ENCODE results near the gene SNTB2.
"Not testable (repeated sequence)": the region's sequence is repeated elsewhere in the genome, so short reads cannot be mapped to it uniquely, and the experiment has no call there.

SNTB2 gene

DNA sequence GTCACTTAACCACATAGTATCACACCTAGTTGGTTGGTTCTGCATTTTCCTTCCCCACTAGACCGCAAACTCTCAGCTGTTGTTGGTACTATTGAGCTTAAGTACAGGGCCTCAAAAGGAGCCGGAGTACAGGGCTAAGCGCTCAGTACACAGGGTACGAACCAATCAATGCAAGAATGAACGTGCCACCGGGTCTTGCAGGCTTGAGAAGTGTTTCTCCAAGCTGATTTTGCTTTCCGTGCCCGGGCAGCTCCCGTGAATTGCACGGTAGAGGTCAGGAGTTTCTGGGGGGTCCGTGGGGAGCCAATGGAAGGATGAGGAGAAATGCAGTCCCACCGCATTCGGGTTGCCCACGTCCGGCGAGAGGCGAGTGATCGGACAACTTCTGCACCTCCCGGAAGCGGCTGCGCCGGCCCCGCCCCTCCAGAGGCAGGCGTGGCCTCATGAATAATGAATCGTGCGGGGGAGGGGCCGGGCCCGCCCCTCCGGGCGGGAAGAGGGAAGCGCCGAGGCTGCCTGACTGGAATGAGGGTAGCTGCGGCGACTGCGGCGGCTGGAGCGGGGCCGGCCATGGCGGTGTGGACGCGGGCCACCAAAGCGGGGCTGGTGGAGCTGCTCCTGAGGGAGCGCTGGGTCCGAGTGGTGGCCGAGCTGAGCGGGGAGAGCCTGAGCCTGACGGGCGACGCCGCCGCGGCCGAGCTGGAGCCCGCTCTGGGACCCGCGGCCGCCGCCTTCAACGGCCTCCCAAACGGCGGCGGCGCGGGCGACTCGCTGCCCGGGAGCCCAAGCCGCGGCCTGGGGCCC, at the start of gene SNTB2:
TSS of gene SNTB2 (plus strand) at position 523 of the 804 bp plus-strand sequence. CDS start at position 526, 3 bp downstream.
- peak; percentile 59 to 85 (median 64) for DNase-seq (ENCODE audit: low read depth in 3 of 3)

DNA sequence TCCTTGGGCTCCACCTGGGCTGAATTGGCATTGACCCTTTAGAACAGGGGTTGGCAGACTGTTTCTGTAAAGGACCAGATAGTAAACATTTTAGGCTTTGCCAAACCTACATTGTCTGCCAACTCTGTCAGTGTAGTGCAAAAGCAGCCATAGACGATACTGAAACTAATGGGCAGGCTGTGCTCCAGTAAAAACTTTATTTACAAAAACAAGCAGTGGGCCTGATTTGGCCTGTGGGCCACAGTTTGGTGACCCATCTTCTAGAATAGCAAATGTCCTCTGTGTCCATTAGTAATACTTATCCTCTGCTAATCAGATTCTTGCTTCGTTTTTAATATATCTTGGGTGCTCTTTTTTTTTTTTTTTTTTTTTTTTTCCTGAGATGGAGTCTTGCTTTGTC, 48.4 kb upstream of the SNTB2 start:
- DNase-seq (ENCODE audit: low read depth in 3 of 3): no peak

DNA sequence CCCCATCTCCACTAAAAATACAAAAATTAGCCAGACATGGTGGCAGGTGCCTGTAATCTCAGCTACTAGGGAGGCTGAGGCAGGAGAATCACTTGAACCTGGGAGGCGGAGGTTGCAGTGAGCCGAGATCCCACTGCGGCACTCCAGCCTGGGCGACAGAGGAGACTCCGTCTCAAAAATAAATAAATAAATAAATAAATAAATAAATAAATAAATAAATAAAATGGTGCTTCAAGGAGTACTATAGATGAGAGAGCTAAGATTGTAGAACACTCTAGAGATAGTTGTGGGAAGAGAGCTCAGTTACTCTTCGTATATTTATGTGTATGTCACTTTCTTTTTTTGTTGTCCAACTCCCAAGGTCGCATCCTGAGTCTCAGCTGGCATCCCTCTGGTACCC, 47.5 kb upstream of the SNTB2 start:
- DNase-seq (ENCODE audit: low read depth in 3 of 3): not testable (repeated sequence)

DNA sequence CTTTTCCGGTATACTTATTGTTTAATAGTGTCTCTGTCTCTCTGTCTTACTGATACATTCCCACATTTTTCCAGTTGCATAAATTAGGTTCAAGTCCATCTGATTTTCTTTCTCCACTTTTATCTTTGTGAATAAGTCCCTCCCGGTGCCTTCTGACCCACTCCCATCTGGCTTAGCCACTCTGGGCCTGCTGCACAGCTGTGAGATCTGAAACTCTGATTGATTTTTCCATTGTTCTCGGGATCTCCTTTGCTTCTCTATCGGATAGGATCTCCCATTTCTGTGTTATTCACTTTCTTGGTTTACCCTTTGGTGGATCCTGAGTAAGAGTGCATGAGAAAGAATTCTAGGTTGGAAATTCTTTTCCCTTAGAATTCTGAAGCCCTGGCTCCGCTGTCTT, 46.0 kb upstream of the SNTB2 start:
- no peak for DNase-seq (ENCODE audit: low read depth in 3 of 3)

DNA sequence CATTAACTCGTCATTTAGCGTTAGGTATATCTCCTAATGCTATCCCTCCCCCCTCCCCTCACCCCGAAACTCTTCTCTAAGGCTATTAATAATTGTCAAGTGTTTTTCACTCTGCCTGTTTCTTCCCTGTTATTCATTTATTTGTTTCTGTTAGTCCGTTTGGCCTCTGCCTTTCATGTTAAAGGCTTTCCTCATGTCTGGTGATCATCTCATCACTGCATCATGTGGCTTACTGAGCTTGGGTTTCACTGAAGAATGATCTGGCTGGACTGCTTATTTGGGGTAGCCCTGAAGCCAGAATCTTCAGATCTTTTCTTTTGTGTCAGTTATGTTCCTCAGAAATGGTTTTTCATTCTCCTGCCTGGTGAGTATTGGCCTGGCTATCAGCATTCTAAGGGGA, 45.0 kb upstream of the SNTB2 start:
- no peak for DNase-seq (ENCODE audit: low read depth in 3 of 3)

DNA sequence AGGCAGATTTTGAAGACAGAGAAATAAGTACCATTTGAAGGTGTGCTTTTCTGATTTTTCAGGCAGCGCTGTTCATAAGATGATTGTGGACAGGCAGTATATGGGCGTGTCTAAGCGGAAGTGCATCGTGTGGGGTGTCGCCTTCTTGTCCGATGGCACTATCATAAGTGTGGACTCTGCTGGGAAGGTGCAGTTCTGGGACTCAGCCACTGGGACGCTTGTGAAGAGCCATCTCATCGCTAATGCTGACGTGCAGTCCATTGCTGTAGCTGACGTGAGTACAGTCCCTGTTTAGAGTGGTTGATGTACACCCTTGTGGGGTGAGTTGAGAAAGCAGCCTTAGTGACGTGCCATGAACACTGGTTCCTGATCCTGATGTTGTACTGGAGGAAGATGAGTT, 43.8 kb upstream of the SNTB2 start:
- no peak for DNase-seq (ENCODE audit: low read depth in 3 of 3)

DNA sequence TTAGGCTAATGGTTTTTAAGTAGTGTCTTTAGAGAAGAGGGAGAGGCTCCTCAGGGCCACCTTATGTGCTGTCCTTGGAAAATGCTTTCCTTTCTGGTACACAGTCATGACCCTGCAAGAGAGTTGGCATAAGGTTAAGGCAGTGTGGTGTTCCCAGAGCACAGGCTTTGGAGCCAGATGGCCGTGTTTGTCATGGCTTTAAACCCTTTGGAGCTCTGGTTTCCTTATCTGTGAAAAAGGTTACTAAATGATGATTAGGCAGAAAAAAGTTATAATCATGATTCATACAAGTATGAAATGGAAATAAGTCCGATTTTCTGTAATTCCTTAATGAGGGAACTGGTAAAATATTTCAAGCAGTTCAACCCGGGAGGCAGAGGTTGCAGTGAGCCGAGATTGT, 41.3 kb upstream of the SNTB2 start:
- DNase-seq (ENCODE audit: low read depth in 3 of 3): no peak

DNA sequence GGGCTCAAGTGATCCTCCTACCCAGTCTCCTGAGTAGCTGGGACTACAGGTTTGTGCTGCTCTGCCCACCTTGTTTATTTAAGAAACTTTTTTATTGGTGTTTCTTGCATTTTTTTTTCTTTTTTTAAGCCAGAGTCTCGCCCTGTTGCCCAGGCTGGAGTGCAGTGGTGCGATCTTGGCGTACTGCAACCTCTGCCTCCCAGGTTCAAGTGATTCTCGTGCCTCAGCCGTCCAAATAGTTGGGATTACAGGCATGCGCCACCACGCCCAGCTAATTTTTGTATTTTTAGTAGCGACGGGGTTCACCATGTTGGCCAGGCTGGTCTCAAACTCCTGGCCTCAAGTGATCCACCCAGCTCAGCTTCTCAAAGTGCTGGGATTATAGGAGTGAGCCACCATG, 37.3 kb upstream of the SNTB2 start:
- DNase-seq (ENCODE audit: low read depth in 3 of 3): not testable (repeated sequence)

DNA sequence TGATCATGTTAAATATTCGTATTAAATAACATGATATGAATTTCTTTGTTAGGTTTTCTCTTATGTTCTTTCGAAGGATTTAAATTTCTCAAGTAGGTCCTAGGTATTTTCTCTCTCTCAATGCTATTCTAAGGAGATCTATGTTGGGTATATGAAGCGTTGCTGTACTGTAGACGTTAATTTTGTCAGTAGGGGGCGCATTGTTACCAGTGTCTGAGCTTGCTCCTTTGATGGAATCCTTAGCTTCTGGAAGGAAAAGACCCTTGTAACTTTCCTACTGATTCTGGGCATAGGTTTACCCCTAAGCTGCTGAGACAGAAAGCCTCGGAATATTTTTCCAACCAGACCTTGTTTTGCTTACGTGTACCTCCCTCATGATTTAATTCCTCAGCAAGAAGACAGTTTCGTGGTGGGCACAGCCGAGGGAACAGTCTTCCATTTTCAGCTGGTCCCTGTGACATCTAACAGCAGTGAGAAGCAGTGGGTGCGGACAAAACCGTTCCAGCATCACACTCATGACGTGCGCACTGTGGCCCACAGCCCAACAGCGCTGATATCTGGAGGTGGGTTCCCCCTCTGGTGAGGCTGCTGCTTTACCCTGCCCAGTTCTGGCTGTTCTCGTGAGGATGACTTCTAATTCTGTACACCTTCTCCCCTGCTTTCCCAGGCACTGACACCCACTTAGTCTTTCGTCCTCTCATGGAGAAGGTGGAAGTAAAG, 36.7 kb upstream of the SNTB2 start:
- DNase-seq (ENCODE audit: low read depth in 3 of 3): peak in 2 of 3 donors; percentile 28 to 47

DNA sequence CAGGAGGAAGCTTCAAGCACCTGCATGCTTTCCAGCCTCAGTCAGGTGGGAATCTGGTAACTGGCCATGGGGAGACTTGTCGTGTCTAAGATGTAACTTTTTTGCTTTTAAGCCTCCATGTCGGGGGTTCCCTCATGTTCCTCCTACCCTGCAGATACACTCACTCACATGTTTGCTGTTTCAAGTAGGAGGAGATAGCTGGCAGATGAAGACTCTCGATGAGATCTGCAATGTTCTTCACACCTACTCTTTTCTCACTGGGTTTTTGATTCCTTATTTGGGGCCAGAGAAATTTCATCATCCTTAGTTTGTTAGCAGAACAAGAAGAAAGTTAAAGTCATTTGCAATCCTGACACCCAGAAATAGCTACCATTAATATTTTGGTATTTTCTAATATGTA, 29.8 kb upstream of the SNTB2 start:
- no peak for DNase-seq (ENCODE audit: low read depth in 3 of 3)

DNA sequence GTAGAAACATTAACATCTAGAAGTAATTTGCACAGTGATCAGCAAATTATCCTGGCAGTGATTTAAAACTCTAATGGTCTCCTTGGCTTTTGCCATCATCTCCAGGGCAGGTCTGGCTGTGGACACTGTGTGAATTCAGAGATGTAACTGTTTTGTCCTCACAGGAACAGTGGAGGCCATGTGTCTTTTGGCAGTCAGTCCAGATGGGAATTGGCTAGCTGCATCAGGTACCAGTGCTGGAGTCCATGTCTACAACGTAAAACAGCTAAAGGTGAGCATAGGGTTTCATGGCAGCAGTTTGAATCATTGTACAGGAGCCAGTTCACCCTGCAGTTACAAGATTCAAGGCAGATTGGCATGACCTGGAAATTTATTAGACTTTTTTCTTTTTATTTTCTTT, 26.8 kb upstream of the SNTB2 start:
- DNase-seq (ENCODE audit: low read depth in 3 of 3): no peak

DNA sequence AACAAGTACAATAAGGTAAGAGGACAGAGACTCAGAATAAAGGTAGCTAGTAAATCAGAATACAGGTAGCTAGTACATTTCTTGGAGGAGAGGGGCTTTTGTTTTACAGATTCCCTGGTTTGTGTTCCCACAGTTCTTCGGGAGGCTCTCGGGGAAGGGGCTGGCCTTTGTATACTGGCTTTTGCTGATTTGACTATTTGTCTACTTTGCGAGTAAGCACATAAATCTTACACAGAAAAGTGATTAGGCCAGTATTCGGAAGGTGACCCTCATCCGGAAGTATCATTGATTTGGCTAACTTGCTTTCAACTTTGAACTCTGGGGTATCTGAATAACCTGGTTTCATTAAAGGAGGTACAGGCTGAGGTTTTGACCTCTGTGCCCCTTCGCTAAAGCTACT, 21.4 kb upstream of the SNTB2 start:
- DNase-seq (ENCODE audit: low read depth in 3 of 3): no peak

DNA sequence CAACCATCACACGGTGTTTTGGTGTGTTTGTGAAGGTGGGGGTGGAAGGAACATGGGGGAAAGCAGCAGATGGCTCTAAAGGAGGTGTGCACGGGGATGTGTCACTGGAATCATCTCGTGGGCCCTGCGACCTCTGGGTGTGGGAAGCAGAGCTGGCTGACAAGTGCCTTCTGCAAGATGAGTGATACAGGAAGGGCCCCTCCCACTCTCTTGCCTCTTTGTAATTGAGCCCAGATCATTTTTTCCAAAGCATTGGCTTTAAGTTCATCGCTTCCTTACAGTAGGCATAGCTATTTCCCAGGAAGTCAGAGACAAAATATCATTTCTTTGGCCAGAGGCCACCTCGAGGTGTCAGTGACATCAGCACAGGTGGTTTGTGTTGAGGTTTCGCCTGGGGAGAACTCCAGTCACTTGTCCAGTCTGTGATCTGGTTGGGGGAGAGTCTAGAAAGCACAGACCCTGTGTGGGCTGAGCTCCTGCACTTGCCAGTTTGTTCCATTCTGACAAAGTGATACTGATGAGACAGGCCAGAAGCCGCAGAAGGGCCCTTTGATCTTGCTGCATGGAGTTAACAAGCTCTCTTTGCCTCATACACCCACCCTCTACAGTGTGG, 20.6 kb upstream of the SNTB2 start:
- DNase-seq (ENCODE audit: low read depth in 3 of 3): peak; percentile 63 to 83 (median 65)

DNA sequence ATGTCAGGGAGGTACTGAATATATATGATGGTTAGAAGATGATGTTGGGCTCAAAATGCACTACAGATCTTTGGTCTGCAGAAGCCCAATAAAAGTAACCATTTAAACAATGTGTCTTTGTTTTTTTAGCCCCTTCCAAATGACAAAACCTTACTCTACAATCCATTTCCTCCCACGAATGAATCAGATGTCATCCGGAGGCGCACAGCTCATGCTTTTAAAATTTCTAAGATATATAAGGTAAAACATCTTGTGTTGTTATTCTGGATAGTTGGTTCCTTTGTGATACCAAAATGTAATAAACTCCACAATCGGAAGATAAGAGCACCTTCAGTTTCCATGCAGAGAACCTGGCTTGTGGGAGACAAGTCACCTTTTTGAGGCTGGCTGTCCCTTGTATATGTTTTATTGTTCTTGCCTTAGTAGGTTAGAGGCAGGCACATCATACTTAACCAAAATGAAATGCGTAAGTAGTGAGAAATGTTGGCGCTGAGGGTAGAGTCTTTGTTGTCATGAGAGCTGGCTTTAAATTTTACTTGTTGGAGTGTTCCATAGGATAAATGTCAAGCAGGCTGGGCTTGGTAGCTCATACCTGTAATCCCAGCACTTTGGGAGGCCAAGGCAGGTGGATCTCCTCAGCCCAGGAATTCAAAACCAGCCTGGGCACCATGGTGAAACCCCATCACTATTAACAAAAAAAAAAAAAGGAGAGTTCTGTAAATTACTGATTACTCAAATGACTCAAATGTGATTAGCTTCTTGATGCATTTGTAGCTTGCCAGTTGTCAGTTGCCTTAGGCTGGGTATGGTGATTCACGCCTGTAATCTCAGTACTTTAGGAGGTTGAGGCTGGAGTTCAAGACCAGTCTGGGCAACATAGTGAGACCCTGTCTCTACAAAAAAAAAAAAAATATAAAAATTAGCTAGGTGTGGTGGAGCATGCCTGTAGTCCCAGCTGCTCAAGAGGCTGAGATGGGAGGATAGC, 19.7 kb upstream of the SNTB2 start:
- no peak for DNase-seq (ENCODE audit: low read depth in 3 of 3)

DNA sequence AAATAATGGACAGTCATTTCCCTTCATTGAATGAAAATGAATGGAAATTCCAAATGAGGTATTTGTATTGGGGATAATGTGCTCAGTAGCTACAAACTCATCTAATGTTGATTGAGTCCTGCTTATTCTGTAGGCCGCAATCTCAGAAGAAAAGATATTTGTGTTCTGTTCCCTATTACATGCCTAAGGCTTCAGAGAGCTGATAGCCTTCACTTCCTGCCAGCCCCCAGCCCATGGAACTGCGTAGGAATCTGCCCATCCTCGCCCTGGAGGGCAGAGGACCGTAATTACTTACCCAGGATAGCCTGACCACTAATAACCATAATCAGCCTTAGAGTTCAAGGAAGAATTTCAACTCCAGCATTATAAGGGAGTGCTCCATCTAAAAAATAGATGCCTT, 17.9 kb upstream of the SNTB2 start:
- DNase-seq (ENCODE audit: low read depth in 3 of 3): no peak

DNA sequence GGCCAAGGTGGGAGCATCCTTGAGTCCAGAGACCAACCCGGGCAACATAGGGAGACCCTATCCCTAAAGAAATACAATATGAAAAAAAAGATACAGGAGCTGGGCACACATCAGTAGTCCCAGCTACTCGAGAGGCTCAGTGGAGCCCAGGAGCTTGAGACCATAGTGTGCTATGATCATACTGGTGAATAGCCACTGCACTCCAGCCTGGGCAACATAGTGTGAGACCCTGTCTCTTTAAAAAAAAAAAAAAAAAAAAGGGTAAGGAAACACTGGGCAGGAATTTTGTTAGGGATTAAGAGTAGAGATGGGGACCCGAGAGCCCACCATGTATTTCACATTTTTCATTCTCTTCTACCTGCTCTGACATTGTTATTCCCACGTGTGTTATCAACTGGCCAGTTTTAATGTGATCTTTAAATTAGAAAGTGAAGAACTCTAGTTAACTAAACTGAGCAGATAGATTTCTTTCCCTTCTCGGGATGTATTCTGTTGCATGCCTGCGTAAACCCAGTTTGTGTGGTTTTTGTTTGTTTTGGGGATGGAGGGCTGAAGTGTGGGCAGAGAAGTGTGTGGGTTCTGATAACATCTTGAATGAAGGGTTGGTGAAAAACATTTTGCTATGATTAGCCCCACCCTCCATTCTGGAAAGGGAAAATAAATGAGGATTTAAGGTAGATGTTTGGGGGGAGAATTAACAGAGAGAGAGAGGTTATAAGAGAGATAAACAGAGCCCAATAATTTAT, 17.2 kb upstream of the SNTB2 start:
- DNase-seq (ENCODE audit: low read depth in 3 of 3): no peak

DNA sequence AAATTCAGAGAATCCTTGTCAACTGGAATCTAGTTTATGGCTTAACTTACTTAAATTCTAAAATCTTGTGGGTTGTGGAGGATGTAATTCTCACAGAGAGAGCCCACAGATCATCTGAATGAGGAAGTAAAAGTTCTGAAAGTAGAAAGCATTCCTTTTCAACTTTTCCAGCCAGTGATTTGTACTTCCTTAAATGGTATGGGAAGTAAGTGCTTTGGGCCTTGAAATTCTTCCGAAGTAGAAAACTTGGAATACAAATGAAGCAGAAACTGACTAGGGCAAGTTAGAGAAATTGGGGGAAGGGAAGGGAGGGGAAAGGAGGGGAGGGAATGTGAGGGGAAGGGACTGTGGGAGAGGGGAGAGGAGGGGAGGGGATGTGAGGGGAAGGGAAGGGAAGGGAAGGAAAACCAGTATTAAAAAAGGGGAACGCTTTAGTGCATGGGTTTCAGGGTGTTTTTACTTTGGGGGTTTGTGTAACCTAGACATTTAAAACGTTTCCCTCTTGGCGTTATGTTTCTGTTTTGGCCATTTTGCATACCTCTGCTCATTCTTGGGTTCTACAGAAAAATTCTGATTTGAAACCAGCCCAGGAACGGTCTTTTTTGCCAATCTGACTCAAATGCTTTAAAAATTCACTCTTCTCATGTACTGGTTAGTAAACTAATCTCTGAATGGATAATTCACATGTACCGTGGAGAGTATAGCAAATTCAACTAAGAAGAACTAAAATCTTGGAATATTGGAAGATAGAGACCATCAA, 15.5 kb upstream of the SNTB2 start:
- no peak for DNase-seq (ENCODE audit: low read depth in 3 of 3)

DNA sequence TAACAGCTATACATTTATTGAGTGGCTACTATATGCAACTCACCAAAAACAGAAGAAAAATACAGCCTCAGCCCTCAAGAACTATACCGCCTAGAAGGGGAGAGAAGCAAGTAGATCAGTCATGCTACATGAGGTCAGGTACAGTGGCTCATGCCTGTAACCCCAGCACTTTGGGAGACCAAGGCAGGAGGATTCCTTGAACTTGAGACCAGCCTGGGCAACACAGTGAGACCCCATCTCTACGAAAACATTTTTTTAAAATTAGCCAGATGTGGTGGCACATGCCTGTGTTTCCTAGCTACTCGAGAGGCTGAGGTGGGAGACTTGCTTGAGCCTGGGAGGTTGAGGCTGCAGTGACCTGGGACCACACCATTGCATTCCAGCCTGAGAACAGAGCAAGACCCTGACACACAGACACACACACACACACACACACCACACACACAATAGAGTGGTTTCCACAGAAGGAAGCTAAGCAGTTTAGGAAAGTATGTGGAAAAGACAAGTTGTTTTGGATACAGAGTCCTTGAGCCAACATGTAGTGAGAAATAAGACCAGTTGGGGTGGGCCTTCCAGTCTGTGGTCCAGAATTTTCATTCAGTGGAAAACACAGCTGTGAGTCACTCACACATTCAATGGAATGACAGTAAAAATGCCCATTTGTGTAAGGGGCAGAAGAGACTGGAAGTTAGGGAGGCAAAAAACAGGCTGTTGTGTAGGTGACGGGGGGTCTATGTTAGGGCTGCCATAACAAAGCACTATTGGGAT, 10.7 kb upstream of the SNTB2 start:
- DNase-seq (ENCODE audit: low read depth in 3 of 3): no peak

DNA sequence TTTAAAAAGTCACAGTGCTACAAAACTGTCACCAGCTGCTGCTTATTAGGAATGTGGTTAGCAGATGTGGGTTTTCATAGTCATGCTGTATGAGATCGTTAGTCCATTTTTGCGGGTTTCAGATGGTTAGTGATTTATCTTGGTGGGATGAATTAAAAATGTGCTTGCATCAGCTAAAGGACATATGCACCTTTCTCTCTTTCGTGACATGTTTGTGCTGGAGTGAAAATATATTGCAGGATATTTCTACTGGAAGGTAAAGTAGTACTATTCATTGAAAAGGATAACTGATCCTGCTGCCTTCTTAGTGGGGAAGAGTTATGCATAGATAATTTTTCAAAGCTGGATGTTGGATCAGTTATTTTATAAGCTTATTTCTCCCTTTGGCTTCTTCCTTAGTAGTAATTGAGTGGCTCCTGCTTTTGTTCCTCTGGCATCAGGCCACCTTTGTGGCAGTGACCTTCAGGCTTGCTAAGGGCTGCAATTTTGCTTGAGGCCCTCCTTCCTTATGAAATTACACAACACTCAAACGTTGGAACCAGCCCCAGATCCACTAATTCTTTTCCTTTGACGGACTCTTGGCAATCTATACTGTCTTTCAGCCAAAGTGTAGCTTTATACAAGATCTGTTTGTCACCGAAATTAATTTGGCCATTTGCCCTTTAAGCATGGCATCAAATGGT, 7.5 kb upstream of the SNTB2 start:
- no peak for DNase-seq (ENCODE audit: low read depth in 3 of 3)
